HG03103 (cell line): ENCODE data around the gene DONSON.
"Not testable (repeated sequence)": the region's sequence is repeated elsewhere in the genome, so short reads cannot be mapped to it uniquely, and the experiment has no call there.

Source experiments
- ATAC-seq: cut with Tn5 transposase; IDR thresholded peaks from one replicate; pipeline ENCODE4 v1.9.1; 2021; ENCODE audit warnings: low read depth; ENCODE audit not compliant: unreplicated experiment

The DONSON gene

DNA sequence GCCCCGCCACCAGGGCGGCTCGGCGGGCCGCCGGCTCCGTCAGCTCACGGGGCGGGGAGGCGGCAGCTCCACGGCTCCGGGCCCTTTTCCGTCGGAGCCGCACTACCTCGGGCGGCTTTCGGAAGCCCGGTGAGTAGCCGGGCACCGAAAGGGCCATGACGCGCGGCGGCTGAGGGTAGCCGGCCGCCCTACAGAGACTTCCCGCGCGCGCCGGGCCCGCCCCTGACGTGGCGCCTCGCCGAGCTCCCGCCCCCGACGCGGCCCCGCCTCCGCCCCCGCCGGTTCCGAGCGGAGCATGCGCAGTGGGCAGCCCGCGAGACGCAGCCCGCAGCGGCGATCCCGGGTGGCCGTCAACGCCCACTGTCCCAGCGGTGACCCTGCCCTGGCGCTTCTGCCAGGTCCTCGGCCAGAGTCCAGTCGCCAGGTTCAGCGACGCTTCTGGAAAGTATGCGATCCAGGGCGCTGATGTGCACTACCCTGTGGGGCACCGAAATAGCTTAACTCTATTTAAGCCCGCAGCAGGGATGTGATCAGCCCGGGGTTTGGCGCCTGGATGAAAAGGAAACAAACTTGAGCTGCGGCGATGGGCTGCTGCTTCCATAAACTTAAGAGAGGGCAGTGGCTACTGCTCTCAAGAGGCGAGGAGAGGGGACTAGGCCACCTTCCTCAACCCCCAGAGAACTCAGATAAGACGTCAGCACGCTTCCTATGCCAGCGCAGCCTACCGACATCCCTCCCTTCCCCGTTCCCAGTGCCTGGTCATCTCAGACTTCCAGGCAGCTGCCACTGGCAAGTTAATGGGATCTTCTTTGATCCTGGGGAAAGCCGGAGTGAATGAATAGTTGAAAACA, at the start of gene DONSON:
Gene DONSON (minus strand): TSS at position 200 of the 851 bp plus-strand sequence. CDS start 43 bp downstream, at position 157.
- peak; percentile 82 for ATAC-seq

DNA sequence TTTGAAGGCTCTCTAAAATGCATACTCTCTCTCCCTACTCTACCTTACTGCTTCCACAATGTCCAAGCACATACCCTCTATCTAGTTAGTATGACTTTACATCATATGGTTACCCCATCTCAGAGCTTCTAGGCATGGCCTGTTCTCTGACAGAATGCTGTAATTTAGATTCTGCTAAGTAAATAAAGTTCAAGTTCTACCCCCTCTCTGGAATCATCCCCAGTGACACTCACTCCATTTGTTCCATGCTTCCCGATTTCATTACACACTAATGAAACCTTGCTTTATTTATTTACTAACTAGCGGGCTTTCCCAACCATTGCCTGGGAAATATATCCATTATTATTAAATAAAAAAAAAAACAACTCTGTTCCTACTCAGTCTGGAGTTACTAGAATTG, 45.8 kb upstream of the DONSON start:
- ATAC-seq = no peak

GRCh38 chr21:33626151-33626550, 37.7 kb upstream of the DONSON start:
- not testable (repeated sequence) for ATAC-seq

- no peak for ATAC-seq
These were observed 33.8 kb upstream of the DONSON start for GRCh38 chr21:33622253-33622652.

DNA sequence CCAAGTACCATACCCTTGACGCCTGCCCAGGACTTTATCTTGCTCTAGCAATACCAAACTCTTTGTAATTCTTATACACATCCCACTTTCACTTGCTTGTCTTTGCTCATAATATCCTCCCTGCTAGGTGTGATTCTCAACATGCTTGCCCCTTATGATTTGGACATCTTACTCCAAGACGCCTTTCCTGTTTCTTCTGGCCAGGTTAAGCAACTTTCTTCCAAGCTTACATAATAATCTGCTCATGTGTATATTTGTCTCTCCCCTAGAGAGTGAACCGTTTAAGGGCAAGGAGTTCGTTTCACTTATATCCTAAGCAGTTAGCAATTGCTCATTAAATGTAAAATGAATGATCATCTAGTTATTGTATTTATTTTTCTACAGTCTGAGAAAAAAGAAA, 31.2 kb upstream of the DONSON start:
- ATAC-seq = no peak

DNA sequence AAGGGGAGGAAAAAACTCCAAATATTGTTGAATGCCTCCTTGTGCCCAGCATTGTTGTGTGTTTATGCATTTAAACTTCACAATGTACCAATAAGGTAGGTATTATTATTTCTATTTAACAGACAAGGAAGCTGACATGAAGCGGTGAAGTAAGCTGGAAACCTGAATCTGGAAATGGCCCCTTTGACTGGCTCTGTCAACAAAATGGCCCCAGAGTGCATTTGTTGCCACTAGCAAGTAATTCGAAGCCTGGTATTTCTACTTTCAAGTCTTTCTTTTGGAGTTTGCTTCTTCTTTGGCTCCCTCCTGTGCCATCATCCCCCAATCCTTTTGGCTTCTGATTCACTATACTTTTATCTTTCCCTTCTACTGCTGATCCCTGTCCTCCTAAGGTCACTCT, 29.9 kb upstream of the DONSON start:
- ATAC-seq = no peak

DNA sequence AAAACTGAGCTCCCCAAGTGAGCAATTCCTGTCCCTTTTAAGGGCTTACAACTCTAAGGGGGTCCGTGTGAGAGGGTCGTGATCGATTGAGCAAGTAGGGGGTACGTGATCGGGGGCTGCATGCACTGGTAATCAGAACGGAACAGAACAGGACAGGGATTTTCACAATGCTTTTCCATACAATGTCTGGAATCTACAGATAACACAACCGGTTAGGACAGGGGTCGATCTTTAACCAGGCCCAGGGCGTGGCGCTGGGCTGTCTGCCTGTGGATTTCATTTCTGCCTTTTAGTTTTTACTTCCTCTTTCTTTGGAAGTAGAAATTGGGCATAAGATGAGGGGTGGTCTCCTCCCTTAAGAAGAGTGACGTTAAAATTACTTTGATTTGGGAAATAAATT, 29.1 kb upstream of the DONSON start:
- ATAC-seq = not testable (repeated sequence)

DNA sequence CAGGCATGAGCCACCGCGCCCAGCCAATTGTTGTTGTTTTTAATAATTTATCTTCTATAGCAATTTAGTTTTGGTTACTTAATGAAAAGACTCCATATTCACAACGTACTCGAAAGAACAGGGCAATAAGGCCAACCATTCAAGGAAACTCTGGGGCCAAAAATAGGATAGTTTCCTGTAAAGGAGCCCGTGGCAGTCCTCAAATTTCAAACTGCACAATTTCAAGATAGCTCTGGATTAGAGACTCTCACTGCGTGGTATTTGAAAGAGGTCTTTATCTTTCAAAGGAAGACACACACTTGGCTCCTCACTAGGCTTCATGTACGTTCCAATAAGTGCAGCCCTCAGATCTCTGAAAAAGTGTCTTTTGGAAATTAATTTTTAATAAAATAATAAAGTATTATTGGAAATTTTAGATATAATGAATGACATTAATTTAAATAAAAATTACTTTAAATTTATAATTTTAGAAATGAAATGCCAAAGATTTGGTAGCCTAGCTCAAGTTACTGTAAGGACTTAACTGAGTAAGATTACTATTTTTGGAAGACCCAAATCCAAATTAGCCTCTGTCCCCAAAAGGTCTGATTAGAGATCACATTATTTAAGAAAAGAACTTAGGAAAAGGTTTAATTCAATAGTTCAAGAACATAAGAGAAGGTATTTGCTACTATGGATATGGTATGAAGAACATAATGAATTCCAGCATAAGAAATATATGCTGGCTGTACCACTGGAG, 22.7 kb upstream of the DONSON start:
- ATAC-seq = no peak

DNA sequence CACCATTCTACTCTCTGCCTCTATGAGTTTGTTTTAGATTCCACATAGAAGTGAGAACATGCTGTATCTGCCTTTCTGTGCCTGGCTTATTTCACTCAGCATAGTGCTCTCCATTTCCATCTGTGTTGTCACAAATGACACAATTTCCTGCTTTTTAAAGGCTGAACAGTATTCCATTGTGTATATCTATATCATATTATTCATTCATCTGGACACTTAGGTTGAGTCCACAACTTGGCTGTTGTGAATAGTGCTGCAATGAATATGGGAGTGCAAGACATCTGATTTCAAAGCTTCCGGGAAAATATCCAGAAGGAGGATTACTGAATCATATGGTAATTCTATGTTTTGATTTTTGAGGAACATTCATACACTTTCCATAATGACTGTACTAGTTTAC, 20.1 kb upstream of the DONSON start:
- no peak for ATAC-seq

- no peak for ATAC-seq
These were observed 9.6 kb upstream of the DONSON start for GRCh38 chr21:33598051-33598450.

DNA sequence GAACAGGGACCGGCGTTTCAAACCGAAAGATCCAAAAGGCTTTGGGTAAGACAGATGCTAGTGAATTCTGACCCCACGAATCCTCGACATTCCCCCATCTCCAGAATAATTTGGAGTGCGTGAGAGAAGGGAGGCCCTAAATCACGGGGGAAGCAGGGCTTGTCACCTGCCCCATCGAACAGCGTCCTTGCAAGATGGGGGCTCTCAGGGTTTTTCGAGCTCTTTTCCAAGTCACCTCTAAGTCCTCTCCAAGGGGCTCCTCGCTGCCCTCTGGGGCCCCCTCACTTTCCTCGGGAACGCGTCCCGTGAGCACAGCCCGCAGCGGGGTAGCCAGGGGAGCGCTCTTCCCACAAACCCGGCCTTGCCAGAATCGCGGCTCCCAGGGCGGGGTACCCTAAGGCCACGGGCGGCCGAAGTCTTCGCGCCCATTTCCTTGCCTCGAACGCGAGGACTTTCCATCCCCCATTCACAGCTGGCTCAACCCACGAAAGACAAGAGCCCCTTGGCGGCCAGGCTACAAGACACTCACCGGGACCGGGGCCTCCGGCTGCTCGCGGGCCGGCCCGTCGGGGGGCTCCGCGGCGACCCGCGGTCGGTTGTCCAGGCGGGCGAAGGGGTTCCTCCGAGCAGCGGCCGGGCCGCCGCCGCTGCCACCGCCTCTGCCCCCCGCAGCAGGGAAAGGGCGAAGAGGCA, 546 bp downstream of the DONSON start:
- peak; percentile 21 for ATAC-seq

DNA sequence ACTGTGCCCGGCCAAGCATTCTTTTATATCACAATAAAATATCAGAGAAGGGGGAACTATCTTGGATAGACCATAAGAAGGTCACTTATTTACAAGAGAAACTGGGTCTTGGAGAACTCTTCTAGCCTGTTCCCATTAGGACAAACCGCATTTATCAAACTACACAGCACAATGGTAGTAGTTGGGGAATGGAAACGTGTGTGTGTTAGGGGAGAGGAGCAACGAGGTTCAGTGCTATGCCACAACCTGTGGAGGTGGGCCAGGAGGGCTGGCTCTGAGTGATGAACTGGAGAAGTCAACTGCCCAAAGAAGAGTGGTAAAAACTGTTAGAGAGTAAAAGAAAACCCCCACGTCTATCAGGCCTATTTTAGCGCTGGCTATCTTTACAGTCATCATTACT, 1.6 kb downstream of the DONSON start:
- ATAC-seq = no peak

- no peak for ATAC-seq
These were observed 4.0 kb downstream of the DONSON start for GRCh38 chr21:33584455-33584854.

- ATAC-seq = no peak
These were observed 9.4 kb downstream of the DONSON start for GRCh38 chr21:33578959-33579542.

DNA sequence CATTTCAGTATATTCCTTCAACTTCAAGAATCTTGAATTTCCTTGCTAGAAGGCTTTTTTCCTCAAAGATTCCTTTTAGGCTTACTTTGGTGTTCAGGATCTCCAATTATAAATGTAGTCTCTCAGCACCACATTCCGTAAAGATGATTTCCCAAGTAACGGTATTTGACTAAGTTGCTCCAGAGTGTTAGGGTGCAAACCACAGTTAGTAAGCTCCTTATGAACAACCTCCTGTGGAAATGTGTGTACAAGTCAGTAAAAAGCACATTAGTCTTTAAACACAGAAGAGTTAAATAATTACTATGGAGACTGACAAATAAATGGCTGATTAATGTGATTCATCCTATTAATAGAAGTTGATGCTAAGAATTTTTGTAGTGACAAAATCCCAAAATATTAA, 10.3 kb downstream of the DONSON start:
- no peak for ATAC-seq

DNA sequence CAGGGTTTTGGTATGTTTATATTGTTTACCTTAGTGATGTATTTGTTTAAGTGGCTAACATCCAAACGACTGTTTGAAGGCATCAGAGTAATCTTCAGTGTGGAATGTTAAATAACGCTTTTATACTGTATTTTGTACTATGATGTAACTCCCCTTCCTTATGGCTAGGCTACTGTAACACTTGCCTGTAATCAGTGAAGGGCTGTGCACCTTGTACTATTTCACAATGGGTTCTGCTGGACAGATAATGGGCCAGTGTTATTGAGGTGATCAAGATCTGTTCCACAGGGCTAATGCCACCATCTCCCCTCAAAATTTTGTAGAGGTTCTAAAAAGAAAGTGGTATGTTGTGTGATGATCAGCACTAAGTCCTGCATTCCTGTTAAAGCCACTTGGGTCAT, 11.7 kb downstream of the DONSON start:
- ATAC-seq = not testable (repeated sequence)

DNA sequence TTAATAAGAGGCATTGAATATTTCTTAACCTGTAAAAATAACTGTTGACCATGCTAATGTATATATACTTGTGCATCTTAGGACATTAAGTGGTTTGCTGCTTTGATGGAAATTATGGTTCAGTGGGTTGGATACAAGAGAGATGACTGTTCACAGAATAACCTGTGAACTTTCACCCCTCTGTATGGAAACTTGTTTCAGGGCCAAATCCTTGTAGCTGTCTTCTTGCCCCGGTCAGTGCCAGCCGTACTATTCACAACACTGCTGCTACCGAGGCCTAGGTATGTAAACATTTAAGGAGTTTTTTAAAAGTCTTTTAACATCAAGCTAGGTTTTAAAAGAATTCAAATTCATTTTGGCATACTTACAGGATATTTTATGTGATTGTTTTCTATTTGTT, 16.1 kb downstream of the DONSON start:
- no peak for ATAC-seq

DNA sequence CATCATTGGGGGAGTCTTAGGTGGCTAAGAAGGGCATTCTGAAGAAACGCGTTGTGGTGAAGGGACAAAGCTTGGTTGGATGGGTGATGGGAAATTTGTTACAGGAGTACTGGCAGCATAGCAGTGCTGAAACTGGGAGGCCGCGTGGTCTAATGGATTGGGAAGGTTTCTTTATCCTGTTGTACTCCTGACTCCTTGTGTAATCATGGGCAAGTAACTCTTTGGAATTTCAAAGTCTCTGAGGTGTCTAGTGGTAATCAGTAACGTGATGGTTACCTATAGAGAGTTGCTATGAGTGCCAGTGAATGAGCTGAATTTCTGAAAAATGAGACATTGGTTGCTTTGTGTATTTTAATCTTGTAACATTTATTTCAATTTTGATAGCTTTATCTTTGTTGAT, 18.5 kb downstream of the DONSON start:
- no peak for ATAC-seq

DNA sequence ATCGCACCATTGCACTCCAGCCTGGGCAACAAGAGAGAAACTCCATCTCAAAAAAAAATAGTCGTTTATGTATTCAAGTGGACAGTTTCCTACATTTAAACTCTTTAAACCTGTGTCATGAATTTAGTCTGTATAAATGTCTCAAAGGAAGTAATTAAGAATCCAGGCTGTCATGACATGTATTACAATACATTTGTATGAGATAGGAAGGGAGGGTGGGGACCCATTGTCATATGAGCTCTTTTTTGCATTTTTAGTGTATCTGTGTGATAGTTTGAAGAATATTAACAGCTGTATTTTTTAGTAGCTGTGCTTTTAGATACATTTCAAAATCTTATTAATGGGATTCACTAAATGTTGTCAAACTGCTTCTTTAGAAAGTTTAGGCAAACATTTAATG, 20.0 kb downstream of the DONSON start:
- no peak for ATAC-seq

- no peak for ATAC-seq
These were observed 20.6 kb downstream of the DONSON start for GRCh38 chr21:33567914-33568313.

GRCh38 chr21:33566514-33566913, 22.0 kb downstream of the DONSON start:
- no peak for ATAC-seq
